ENCODE data around the gene CYP20A1. TPM values are rescaled to one million over a fixed set of nuclear protein-coding genes. Genes with fewer than 3 reads are reported as not detected.

The CYP20A1 gene
- total and polyA plus RNA-seq, 9 of the 15 experiments (the other 6 are each of a cell fraction or from before 2014, with no cell fraction given), result 10.3 to 31.7 (median 12.4) TPM

DNA sequence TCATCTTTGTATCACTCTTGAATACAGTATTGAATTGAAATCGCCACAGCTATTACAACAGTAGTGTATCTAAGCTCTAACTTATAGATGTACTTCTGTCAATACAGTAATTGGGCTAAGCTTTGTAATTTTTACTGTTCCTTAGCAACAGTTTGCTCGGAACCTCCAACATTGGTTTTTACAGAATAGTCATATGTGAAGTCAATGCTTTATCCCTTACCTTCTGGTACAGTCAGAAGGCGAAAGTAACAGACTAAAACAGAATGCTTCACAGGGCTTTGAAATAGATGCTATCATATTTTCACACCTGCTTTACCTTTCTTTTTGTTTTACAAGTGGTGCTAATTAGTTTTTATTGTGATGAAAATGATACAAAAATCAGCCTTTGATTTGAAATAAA lies 46.9 kb upstream of the CYP20A1 start (continued):
- TF ChIP-seq, protein P1, sequence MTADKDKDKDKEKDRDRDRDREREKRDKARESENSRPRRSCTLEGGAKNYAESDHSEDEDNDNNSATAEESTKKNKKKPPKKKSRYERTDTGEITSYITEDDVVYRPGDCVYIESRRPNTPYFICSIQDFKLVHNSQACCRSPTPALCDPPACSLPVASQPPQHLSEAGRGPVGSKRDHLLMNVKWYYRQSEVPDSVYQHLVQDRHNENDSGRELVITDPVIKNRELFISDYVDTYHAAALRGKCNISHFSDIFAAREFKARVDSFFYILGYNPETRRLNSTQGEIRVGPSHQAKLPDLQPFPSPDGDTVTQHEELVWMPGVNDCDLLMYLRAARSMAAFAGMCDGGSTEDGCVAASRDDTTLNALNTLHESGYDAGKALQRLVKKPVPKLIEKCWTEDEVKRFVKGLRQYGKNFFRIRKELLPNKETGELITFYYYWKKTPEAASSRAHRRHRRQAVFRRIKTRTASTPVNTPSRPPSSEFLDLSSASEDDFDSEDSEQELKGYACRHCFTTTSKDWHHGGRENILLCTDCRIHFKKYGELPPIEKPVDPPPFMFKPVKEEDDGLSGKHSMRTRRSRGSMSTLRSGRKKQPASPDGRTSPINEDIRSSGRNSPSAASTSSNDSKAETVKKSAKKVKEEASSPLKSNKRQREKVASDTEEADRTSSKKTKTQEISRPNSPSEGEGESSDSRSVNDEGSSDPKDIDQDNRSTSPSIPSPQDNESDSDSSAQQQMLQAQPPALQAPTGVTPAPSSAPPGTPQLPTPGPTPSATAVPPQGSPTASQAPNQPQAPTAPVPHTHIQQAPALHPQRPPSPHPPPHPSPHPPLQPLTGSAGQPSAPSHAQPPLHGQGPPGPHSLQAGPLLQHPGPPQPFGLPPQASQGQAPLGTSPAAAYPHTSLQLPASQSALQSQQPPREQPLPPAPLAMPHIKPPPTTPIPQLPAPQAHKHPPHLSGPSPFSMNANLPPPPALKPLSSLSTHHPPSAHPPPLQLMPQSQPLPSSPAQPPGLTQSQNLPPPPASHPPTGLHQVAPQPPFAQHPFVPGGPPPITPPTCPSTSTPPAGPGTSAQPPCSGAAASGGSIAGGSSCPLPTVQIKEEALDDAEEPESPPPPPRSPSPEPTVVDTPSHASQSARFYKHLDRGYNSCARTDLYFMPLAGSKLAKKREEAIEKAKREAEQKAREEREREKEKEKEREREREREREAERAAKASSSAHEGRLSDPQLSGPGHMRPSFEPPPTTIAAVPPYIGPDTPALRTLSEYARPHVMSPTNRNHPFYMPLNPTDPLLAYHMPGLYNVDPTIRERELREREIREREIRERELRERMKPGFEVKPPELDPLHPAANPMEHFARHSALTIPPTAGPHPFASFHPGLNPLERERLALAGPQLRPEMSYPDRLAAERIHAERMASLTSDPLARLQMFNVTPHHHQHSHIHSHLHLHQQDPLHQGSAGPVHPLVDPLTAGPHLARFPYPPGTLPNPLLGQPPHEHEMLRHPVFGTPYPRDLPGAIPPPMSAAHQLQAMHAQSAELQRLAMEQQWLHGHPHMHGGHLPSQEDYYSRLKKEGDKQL (CRISPR knock-in tag; IDR thresholded peaks at IDR 0.05; ENCODE audit: borderline replicate concordance), result no peak
- TF ChIP-seq, protein P2, sequence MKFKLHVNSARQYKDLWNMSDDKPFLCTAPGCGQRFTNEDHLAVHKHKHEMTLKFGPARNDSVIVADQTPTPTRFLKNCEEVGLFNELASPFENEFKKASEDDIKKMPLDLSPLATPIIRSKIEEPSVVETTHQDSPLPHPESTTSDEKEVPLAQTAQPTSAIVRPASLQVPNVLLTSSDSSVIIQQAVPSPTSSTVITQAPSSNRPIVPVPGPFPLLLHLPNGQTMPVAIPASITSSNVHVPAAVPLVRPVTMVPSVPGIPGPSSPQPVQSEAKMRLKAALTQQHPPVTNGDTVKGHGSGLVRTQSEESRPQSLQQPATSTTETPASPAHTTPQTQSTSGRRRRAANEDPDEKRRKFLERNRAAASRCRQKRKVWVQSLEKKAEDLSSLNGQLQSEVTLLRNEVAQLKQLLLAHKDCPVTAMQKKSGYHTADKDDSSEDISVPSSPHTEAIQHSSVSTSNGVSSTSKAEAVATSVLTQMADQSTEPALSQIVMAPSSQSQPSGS (CRISPR knock-in tag; IDR thresholded peaks at IDR 0.05), result no peak
- TF ChIP-seq BRD9 (IDR thresholded peaks at IDR 0.05; ENCODE audit: low read depth, partially characterized antibody), result no peak
- TF ChIP-seq ZNF696 (CRISPR knock-in tag; conservative IDR thresholded peaks at IDR 0.05), result no peak
- no peak for TF ChIP-seq ZNF699 (CRISPR knock-in tag; IDR thresholded peaks at IDR 0.05; ENCODE audit: insufficient replicate concordance)
- TF ChIP-seq, protein P3, sequence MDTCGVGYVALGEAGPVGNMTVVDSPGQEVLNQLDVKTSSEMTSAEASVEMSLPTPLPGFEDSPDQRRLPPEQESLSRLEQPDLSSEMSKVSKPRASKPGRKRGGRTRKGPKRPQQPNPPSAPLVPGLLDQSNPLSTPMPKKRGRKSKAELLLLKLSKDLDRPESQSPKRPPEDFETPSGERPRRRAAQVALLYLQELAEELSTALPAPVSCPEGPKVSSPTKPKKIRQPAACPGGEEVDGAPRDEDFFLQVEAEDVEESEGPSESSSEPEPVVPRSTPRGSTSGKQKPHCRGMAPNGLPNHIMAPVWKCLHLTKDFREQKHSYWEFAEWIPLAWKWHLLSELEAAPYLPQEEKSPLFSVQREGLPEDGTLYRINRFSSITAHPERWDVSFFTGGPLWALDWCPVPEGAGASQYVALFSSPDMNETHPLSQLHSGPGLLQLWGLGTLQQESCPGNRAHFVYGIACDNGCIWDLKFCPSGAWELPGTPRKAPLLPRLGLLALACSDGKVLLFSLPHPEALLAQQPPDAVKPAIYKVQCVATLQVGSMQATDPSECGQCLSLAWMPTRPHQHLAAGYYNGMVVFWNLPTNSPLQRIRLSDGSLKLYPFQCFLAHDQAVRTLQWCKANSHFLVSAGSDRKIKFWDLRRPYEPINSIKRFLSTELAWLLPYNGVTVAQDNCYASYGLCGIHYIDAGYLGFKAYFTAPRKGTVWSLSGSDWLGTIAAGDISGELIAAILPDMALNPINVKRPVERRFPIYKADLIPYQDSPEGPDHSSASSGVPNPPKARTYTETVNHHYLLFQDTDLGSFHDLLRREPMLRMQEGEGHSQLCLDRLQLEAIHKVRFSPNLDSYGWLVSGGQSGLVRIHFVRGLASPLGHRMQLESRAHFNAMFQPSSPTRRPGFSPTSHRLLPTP (IDR thresholded peaks at IDR 0.05; ENCODE audit: borderline replicate concordance, extremely low read depth, insufficient read length), result no peak

All from K562 (cell line).